Transverse colon (tissue), 4 donors: ENCODE data around the gene PSMA5. TPM values are rescaled to one million over a fixed set of nuclear protein-coding genes. Genes with fewer than 3 reads are reported as not detected.
A peak's percentile ranks its signal among the peaks of the same experiment; 100 is the strongest.

Experiments used
- DNase-seq: peaks from one replicate; pipeline ENCODE4 v3.0.0-alpha.2; 2019
- H3K27ac ChIP-seq, 4 donors: fragments of 200-600 bp; sonication (generic); 2 replicates each; pipeline ENCODE4 v1.5.1; 2016 to 2018; ENCODE audit warnings: inconsistent platforms in 4 of 4
- H3K27me3 ChIP-seq: fragments of 200-600 bp; sonication (generic); 2 replicates; pipeline ENCODE4 v1.5.1; 2017; ENCODE audit warnings: inconsistent platforms
- H3K36me3 ChIP-seq, 4 donors: fragments of 200-600 bp; sonication (generic); 2 replicates each; pipeline ENCODE4 v1.5.1; 2017 to 2019; ENCODE audit warnings: inconsistent platforms in 4 of 4
- H3K4me1 ChIP-seq, 4 donors: fragments of 200-600 bp; sonication (generic); 2 replicates each; pipeline ENCODE4 v1.5.1; 2017 to 2020; ENCODE audit warnings: inconsistent platforms in 4 of 4
- H3K4me3 ChIP-seq, 4 donors: fragments of 200-600 bp; sonication (generic); 1 replicate in 1 of 4; 2 replicates in 3 of 4; pipeline versions ENCODE4 v1.5.1 to v1.6.1; 2017 to 2019; ENCODE audit warnings: inconsistent platforms in 4 of 4
- H3K9me3 ChIP-seq, 2 donors: fragments of 200-600 bp; sonication (generic); 2 replicates each; pipeline ENCODE4 v1.5.1; 2017 to 2019; ENCODE audit warnings: inconsistent platforms in 2 of 2
- EP300 ChIP-seq: sonication (generic); formaldehyde crosslinking; IDR thresholded peaks from one replicate; pipeline ENCODE4 v1.6.1; 2017; ENCODE audit warnings: antibody characterized with exemption, low read depth
- POLR2A ChIP-seq: fragments of 450-650 bp; IDR thresholded peaks from one replicate; pipeline ENCODE4 v1.6.1; 2016; ENCODE audit warnings: antibody characterized with exemption, mild to moderate bottlenecking, moderate library complexity
- POLR2AphosphoS5 ChIP-seq, 3 donors: sonication (generic); formaldehyde crosslinking; IDR thresholded peaks; one replicate each; pipeline ENCODE4 v1.6.1; 2016; ENCODE audit warnings: antibody characterized with exemption in 3 of 3
- WGBS, 2 donors: methylation state at CpG; one replicate each; pipeline ENCODE4 v1.1.5; 2018; ENCODE audit warnings: low coverage in 1 of 2; 5-methylcytosine and 5-hydroxymethylcytosine counted together
- in situ Hi-C, 4 donors: fragments of 200-750 bp; cut with MboI; loops; one replicate each; pipeline versions ENCODE4 v1.15.0 to v1.15.1; 2017; ENCODE audit warnings: low sequenced_read_pairs in 3 of 4, low pct_ligation_motif_present in 1 of 4, low pct_unique_long_range_greater_than_20kb in 1 of 4
- intact Hi-C: fragments of 100-400 bp; cut with DNase I; formaldehyde crosslinking; loops from one replicate; pipeline ENCODE4 v1.15.1; 2023; ENCODE audit warnings: low total_unique reads
- total RNA-seq, 4 donors: library from RNA; depleted of rRNA; stranded (reverse); fragments of >200 nt; gene quantifications; one replicate each; pipeline ENCODE4 v1.1.0, GENCODE V29; 2016
- TF ChIP-seq, protein P1 (sequence below), 5 experiments: fragments of 200-600 bp in 3 of 5; fragments of 450-650 bp in 2 of 5; sonication (generic) in 3 of 5; IDR thresholded peaks; 1 replicate in 2 of 5; 2 replicates in 3 of 5; pipeline ENCODE4 v1.5.1; 2016 to 2017; ENCODE audit warnings: antibody characterized with exemption in 5 of 5, inconsistent platforms in 3 of 5, mild to moderate bottlenecking in 2 of 5, moderate library complexity in 1 of 5

PSMA5 gene
- total RNA-seq, 4 donors from 2014 or later = 28.4 to 41.8 (median 33.3) TPM

GRCh38 chr1:109372281-109372680 lies 54.0 kb downstream of the PSMA5 start:
- WGBS, 2 donors = 85 to 87% methylated on average over 5 to 6 of the region's 6 CpGs
- H3K4me3 ChIP-seq = no peak overlapping the region
- no peaks in the 10 kb centered on the region for H3K9me3 ChIP-seq
- intact Hi-C loops = no loop called here
- no peaks in the 10 kb centered on the region for H3K27me3 ChIP-seq
- peaks cover 0 to 5% (median 0%) of the 10 kb centered on the region in 4 donors for H3K36me3 ChIP-seq
- peaks cover 3 to 45% (median 16%) of the 10 kb centered on the region in 4 donors for H3K4me1 ChIP-seq
- TF ChIP-seq POLR2A (no peak), POLR2AphosphoS5 (IDR thresholded peaks at IDR 0.05) (no peak), EP300 (no peak)
- TF ChIP-seq, protein P1, sequence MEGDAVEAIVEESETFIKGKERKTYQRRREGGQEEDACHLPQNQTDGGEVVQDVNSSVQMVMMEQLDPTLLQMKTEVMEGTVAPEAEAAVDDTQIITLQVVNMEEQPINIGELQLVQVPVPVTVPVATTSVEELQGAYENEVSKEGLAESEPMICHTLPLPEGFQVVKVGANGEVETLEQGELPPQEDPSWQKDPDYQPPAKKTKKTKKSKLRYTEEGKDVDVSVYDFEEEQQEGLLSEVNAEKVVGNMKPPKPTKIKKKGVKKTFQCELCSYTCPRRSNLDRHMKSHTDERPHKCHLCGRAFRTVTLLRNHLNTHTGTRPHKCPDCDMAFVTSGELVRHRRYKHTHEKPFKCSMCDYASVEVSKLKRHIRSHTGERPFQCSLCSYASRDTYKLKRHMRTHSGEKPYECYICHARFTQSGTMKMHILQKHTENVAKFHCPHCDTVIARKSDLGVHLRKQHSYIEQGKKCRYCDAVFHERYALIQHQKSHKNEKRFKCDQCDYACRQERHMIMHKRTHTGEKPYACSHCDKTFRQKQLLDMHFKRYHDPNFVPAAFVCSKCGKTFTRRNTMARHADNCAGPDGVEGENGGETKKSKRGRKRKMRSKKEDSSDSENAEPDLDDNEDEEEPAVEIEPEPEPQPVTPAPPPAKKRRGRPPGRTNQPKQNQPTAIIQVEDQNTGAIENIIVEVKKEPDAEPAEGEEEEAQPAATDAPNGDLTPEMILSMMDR (IDR thresholded peaks at IDR 0.05) = no peak
- no peak for DNase-seq
- peak overlapping the region; percentile 68 to 76 (median 74) for H3K27ac ChIP-seq
- in situ Hi-C loops = no loop called here

DNA sequence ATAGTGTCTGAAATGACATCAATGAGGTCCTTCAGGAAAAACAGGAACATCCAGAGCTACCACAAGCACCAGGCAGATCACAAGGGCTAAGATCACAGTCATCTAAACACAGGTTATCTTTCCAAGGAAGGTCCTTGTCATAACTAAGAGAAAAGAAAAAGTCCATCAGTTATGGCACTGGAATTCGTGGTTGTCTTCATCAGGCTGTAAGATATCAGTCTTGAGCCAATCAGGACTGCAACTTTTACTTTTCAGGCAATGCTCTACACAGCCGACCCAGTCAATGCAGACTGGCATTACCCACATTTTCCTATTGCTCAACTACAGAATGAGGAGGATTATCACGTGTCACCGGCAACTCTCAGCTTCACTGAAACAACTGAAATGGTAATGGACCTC lies 54.9 kb downstream of the PSMA5 start:
- in situ Hi-C loops (no loop called here), intact Hi-C loops (no loop called here)
- H3K4me1 ChIP-seq = peaks cover 3 to 45% (median 16%) of the 10 kb centered on the region in 4 donors
- 50 to 54% methylated on average over 4 of the region's 4 CpGs for WGBS, 2 donors
- H3K9me3 ChIP-seq = no peaks in the 10 kb centered on the region
- no peak for DNase-seq
- no peaks in the 10 kb centered on the region for H3K27me3 ChIP-seq
- peak in 2 of 3 donors; percentile 25 to 33 for TF ChIP-seq POLR2AphosphoS5 (IDR thresholded peaks at IDR 0.05)
- no peak for TF ChIP-seq EP300
- TF ChIP-seq, protein P1 (IDR thresholded peaks at IDR 0.05) = no peak
- H3K27ac ChIP-seq = peak overlapping the region; percentile 68 to 76 (median 74)
- peaks cover 0 to 15% (median 4%) of the 10 kb centered on the region in 4 donors for H3K36me3 ChIP-seq
- H3K4me3 ChIP-seq = peak overlapping the region in 1 of 4 donors; percentile 2

DNA sequence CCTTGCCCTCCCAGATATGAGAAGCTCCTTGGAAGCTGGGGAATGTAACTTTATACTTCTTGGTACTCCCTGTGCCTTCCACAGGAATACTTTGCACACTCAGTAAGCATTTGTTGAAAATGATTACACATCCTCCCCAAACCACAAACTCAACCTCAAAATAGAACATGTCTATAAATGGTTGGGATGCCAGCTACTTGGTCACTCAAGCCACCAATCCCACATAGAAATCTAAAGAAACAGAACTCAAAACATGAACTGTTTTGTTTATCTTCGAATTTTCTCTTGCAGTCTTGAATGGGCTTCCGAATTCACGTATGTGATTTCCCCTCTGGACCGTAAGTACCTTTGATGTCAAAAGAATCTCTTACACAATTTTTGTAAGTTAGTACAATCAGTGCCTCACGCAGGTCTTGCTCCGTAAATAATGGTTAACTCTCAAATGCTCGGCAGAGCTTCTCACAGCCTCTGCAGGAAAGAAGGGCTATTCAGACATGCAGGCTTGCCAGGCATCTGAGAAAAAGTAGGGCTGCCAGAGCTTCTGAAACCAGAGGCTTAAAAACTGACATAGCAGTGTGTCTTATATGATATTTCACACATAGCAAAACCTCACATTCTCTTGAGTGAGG lies 55.4 kb downstream of the PSMA5 start:
- Histone ChIP-seq H3K4me3 (peak overlapping the region in 1 of 4 donors; percentile 2), H3K9me3 (no peaks in the 10 kb centered on the region), H3K27me3 (no peaks in the 10 kb centered on the region), H3K36me3 (peaks cover 0 to 20% (median 4%) of the 10 kb centered on the region in 4 donors), H3K27ac (peak overlapping the region; percentile 68 to 76 (median 74)), H3K4me1 (peaks cover 3 to 47% (median 16%) of the 10 kb centered on the region in 4 donors)
- 35 to 52% methylated on average over 4 to 7 of the region's 7 CpGs for WGBS, 2 donors
- in situ Hi-C loops (no loop called here), intact Hi-C loops (no loop called here)
- TF ChIP-seq, protein P1 (IDR thresholded peaks at IDR 0.05) = no peak
- TF ChIP-seq POLR2AphosphoS5 (IDR thresholded peaks at IDR 0.05) (peak in 2 of 3 donors; percentile 21 to 45), POLR2A (no peak), EP300 (no peak)
- DNase-seq = no peak

- Histone ChIP-seq H3K36me3 (peaks cover 0 to 20% (median 4%) of the 10 kb centered on the region in 4 donors), H3K27ac (peak overlapping the region; percentile 68 to 76 (median 74)), H3K9me3 (no peaks in the 10 kb centered on the region), H3K27me3 (no peaks in the 10 kb centered on the region), H3K4me1 (peaks cover 3 to 52% (median 16%) of the 10 kb centered on the region in 4 donors), H3K4me3 (no peak overlapping the region)
- in situ Hi-C loops = no loop called here
- DNase-seq = no peak
- intact Hi-C loops = no loop called here
- WGBS, 2 donors = 97 to 100% methylated on average over 5 to 6 of the region's 6 CpGs
- TF ChIP-seq EP300 (no peak), POLR2A (no peak), POLR2AphosphoS5 (IDR thresholded peaks at IDR 0.05) (no peak)
- TF ChIP-seq, protein P1 (IDR thresholded peaks at IDR 0.05) = no peak
Measured at GRCh38 chr1:109369167-109369746, 57.0 kb downstream of the PSMA5 start.
